Stomach (tissue), 4 donors: ENCODE results near the gene HLA-DOA.

Experiments used
- EP300 ChIP-seq: sonication (generic); formaldehyde crosslinking; IDR thresholded peaks from one replicate; pipeline ENCODE4 v1.6.1; 2017; ENCODE audit warnings: antibody characterized with exemption
- POLR2A ChIP-seq, 4 donors: fragments of 450-650 bp; IDR thresholded peaks; one replicate each; pipeline ENCODE4 v1.6.1; 2016; ENCODE audit warnings: antibody characterized with exemption in 4 of 4, control low read depth in 2 of 4, mild to moderate bottlenecking in 1 of 4, moderate library complexity in 1 of 4
- TF ChIP-seq, protein P1 (sequence below), 7 experiments: fragments of 450-650 bp in 4 of 7; fragments of 200-600 bp in 3 of 7; sonication (generic) in 3 of 7; IDR thresholded peaks; one replicate each; pipeline ENCODE4 v1.5.1; 2016 to 2019; ENCODE audit warnings: antibody characterized with exemption in 7 of 7, control low read depth in 2 of 7, mild to moderate bottlenecking in 1 of 7

DNA sequence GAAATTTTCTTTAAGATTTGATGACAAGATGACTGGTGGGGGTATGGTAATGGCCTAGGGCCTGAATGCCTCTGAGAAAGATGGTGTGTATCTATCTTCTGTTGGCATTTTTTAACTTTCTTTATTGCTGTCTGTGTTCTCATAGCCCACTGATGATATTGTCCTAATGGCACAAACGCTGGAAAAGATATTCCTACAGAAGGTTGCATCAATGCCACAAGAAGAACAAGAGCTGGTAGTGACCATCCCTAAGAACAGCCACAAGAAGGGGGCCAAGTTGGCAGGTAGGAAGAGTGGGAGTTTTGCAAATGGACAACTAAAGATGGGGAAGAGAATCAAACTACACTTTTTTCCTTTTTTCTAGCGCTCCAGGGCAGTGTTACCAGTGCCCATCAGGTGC is 33.5 kb downstream of the HLA-DOA start:
- TF ChIP-seq, protein P1, sequence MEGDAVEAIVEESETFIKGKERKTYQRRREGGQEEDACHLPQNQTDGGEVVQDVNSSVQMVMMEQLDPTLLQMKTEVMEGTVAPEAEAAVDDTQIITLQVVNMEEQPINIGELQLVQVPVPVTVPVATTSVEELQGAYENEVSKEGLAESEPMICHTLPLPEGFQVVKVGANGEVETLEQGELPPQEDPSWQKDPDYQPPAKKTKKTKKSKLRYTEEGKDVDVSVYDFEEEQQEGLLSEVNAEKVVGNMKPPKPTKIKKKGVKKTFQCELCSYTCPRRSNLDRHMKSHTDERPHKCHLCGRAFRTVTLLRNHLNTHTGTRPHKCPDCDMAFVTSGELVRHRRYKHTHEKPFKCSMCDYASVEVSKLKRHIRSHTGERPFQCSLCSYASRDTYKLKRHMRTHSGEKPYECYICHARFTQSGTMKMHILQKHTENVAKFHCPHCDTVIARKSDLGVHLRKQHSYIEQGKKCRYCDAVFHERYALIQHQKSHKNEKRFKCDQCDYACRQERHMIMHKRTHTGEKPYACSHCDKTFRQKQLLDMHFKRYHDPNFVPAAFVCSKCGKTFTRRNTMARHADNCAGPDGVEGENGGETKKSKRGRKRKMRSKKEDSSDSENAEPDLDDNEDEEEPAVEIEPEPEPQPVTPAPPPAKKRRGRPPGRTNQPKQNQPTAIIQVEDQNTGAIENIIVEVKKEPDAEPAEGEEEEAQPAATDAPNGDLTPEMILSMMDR (IDR thresholded peaks at IDR 0.05): no peak
- TF ChIP-seq POLR2A (IDR thresholded peaks at IDR 0.05): no peak
- TF ChIP-seq EP300: no peak
